HEK293 (cell line): ENCODE results near the gene COPE.

Experiments used
- CTCF ChIA-PET: fragments of 350-600 bp; formaldehyde crosslinking; extraction: SDS; loops from one replicate; lab custom pipeline; 2021; ENCODE audit warnings: antibody characterized with exemption; lab: Yijun Ruan, JAX
- POLR2A ChIA-PET: fragments of 300-600 bp; formaldehyde crosslinking; extraction: SDS; loops from one replicate; lab custom pipeline; 2020; ENCODE audit warnings: antibody characterized with exemption, inconsistent platforms; lab: Yijun Ruan, JAX
- H3K27ac ChIP-seq: fragments of 200-500 bp; sonication (Bioruptor generic); 2 replicates; pipeline ENCODE4 v1.5.1; 2014; ENCODE audit warnings: low read depth, low read length, control low read depth, inconsistent platforms; ENCODE audit errors: extremely low read depth
- H3K36me3 ChIP-seq, 2 experiments: fragments of 200-500 bp in 1 of 2; sonication (Bioruptor generic) in 1 of 2; 1 replicate in 1 of 2; 2 replicates in 1 of 2; pipeline ENCODE4 v1.5.1; 2014 to 2017; ENCODE audit warnings: inconsistent platforms in 2 of 2, low read length in 2 of 2; ENCODE audit not compliant: control insufficient read depth in 2 of 2, insufficient read depth in 1 of 2
- H3K4me1 ChIP-seq: fragments of 200-500 bp; sonication (Bioruptor generic); 2 replicates; pipeline ENCODE4 v1.5.1; 2014; ENCODE audit warnings: mild to moderate bottlenecking, low read length, inconsistent platforms; ENCODE audit not compliant: control insufficient read depth, insufficient read depth
- H3K4me3 ChIP-seq: 2 replicates; pipeline ENCODE4 v1.5.1; 2011; ENCODE audit warnings: low read depth, mild to moderate bottlenecking, control low read depth, low read length, moderate library complexity
- H3K9me3 ChIP-seq: fragments of 200-500 bp; sonication (Bioruptor generic); 2 replicates; pipeline ENCODE4 v1.5.1; 2014; ENCODE audit warnings: low read depth, low read length, inconsistent platforms; ENCODE audit not compliant: control insufficient read depth, insufficient read depth
- HOXA7 ChIP-seq: sonication (generic); formaldehyde crosslinking; IDR thresholded peaks from 2 replicates; pipeline ENCODE4 v1.8.1; 2022; ENCODE audit warnings: missing genetic modification reagents, borderline replicate concordance
- KLF7 ChIP-seq: fragments of 450-650 bp; formaldehyde crosslinking; IDR thresholded peaks from 2 replicates; pipeline ENCODE4 v1.5.1; 2016; ENCODE audit warnings: missing biosample characterization, missing genetic modification characterization, borderline replicate concordance
- KLF8 ChIP-seq: fragments of 450-650 bp; formaldehyde crosslinking; IDR thresholded peaks from 2 replicates; pipeline ENCODE4 v1.5.1; 2016; ENCODE audit warnings: missing biosample characterization, missing genetic modification characterization
- TCF7L2 ChIP-seq: IDR thresholded peaks from 2 replicates; pipeline ENCODE4 v1.6.1; 2011; ENCODE audit warnings: low read depth, mild to moderate bottlenecking, inconsistent platforms, low read length, moderate library complexity, borderline replicate concordance
- ZNF10 ChIP-seq: fragments of 450-650 bp; formaldehyde crosslinking; IDR thresholded peaks from 2 replicates; pipeline ENCODE4 v1.5.1; 2017; ENCODE audit warnings: missing biosample characterization, missing genetic modification characterization
- ZNF112 ChIP-seq: fragments of 450-650 bp; formaldehyde crosslinking; IDR thresholded peaks from 2 replicates; pipeline ENCODE4 v1.5.0; 2017; ENCODE audit warnings: missing biosample characterization, missing genetic modification characterization
- ZNF138 ChIP-seq: fragments of 450-650 bp; formaldehyde crosslinking; IDR thresholded peaks from 2 replicates; pipeline ENCODE4 v1.5.1; 2016; ENCODE audit warnings: missing biosample characterization, missing genetic modification characterization, borderline replicate concordance
- ZNF202 ChIP-seq: fragments of 450-650 bp; formaldehyde crosslinking; IDR thresholded peaks from 2 replicates; pipeline ENCODE4 v1.5.1; 2016; ENCODE audit warnings: missing biosample characterization, missing genetic modification characterization, borderline replicate concordance
- ZNF248 ChIP-seq: fragments of 450-650 bp; formaldehyde crosslinking; IDR thresholded peaks from 2 replicates; pipeline ENCODE4 v1.5.1; 2017; ENCODE audit warnings: missing biosample characterization, missing genetic modification characterization
- ZNF341 ChIP-seq: fragments of 450-650 bp; formaldehyde crosslinking; IDR thresholded peaks from 2 replicates; pipeline ENCODE4; 2016; ENCODE audit warnings: low read depth, missing biosample characterization, missing genetic modification characterization
- ZNF350 ChIP-seq: fragments of 450-650 bp; formaldehyde crosslinking; IDR thresholded peaks from 2 replicates; pipeline ENCODE4 v1.5.0; 2017; ENCODE audit warnings: missing biosample characterization, mild to moderate bottlenecking, missing genetic modification characterization
- ZNF530 ChIP-seq: fragments of 450-650 bp; formaldehyde crosslinking; IDR thresholded peaks from 2 replicates; pipeline ENCODE4 v1.5.1; 2016; ENCODE audit warnings: low read depth, missing biosample characterization, missing genetic modification characterization
- ZNF580 ChIP-seq: fragments of 450-650 bp; formaldehyde crosslinking; IDR thresholded peaks from 2 replicates; pipeline ENCODE4 v1.5.1; 2016; ENCODE audit warnings: missing biosample characterization, missing genetic modification characterization
- ZNF639 ChIP-seq: fragments of 450-650 bp; formaldehyde crosslinking; IDR thresholded peaks from 2 replicates; pipeline ENCODE4 v1.5.1; 2016; ENCODE audit warnings: missing biosample characterization, missing genetic modification characterization
- ZNF660 ChIP-seq: fragments of 450-650 bp; IDR thresholded peaks from 2 replicates; pipeline ENCODE4 v1.5.1; 2018; ENCODE audit warnings: missing biosample characterization, mild to moderate bottlenecking, missing genetic modification characterization
- ZNF785 ChIP-seq: fragments of 450-650 bp; formaldehyde crosslinking; IDR thresholded peaks from 2 replicates; pipeline ENCODE4 v1.5.1; 2016; ENCODE audit warnings: missing biosample characterization, missing genetic modification characterization
- ZNF792 ChIP-seq: fragments of 450-650 bp; formaldehyde crosslinking; IDR thresholded peaks from 2 replicates; pipeline ENCODE4 v1.5.1; 2016; ENCODE audit warnings: missing biosample characterization, missing genetic modification characterization
- TF ChIP-seq, protein P1 (sequence below): fragments of 450-650 bp; formaldehyde crosslinking; IDR thresholded peaks from 2 replicates; pipeline ENCODE4 v1.5.1; 2016; ENCODE audit warnings: missing biosample characterization, missing genetic modification characterization
- TF ChIP-seq, protein P2 (sequence below): fragments of 450-650 bp; formaldehyde crosslinking; IDR thresholded peaks from 2 replicates; pipeline ENCODE4 v1.5.1; 2016; ENCODE audit warnings: missing biosample characterization, missing genetic modification characterization, low read depth

Gene COPE

GRCh38 chr19:18867199-18867598, 52.0 kb downstream of the COPE start:
- Histone ChIP-seq H3K27ac (no peak overlapping the region), H3K4me3 (no peak overlapping the region), H3K4me1 (peaks cover 5% of the 10 kb centered on the region), H3K9me3 (no peaks in the 10 kb centered on the region), H3K36me3 (peaks cover 14 to 63% of the 10 kb centered on the region in 2 experiments; a peak in 2 of 3 replicates)
- TF ChIP-seq HOXA7 (CRISPR knock-in tag) (no peak), ZNF639 (no peak)
- CTCF ChIA-PET, result interaction anchor here (0.6 to 3.7 kb wide), 17 partner anchors 9 to 673 kb away, joined by 3 to 32 read pairs (median 4); partner anchors contain the start of gene UPF1
- POLR2A ChIA-PET, result interaction anchor here (0.7 kb wide), 1 partner anchor 11 kb away, joined by 3 read pairs; no protein-coding TSS in a partner anchor

DNA sequence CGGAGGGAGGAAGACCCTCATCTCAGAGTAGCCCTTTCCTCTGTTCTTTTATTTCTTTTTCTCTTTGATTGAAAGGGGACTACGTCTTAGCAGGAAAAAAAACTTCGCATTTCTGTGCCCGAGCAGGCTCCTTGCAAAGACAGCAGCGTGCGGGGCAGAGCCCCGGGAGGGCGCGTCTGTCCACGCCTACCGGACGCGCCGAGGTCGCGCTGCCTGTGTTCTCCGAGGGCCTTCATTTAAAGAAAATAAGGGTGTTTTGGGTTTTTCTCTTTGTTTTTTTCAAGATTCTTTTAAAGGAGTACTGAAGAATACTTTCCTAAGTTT, 52.4 kb downstream of the COPE start:
- no peaks in the 10 kb centered on the region for H3K9me3 ChIP-seq
- H3K36me3 ChIP-seq, result peaks cover 18 to 68% of the 10 kb centered on the region in 2 experiments; a peak in 2 of 3 replicates
- ChIA-PET POLR2A (interaction anchor here (0.5 to 0.7 kb wide), 2 partner anchors 11 to 25 kb away, joined by 3 to 5 read pairs; no protein-coding TSS in a partner anchor), CTCF (interaction anchor here (0.6 to 3.8 kb wide), 25 partner anchors 8 to 673 kb away, joined by 3 to 32 read pairs (median 4); partner anchors contain the start of gene UPF1)
- TF ChIP-seq, protein P1, sequence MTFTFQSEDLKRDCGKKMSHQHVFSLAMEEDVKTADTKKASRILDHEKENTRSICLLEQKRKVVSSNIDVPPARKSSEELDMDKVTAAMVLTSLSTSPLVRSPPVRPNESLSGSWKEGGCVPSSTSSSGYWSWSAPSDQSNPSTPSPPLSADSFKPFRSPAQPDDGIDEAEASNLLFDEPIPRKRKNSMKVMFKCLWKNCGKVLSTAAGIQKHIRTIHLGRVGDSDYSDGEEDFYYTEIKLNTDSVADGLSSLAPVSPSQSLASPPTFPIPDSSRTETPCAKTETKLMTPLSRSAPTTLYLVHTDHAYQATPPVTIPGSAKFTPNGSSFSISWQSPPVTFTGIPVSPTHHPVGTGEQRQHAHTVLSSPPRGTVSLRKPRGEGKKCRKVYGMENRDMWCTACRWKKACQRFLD (tag by site-specific recombination), result no peak
- TF ChIP-seq ZNF785 (no peak), ZNF350 (no peak), KLF7 (tag by site-specific recombination) (no peak), ZNF248 (no peak), ZNF580 (tag by site-specific recombination) (no peak), ZNF341 (0 out of 2 replicates have a peak, but pooled peaks have one; percentile 36), ZNF112 (tag by site-specific recombination) (no peak), ZNF138 (no peak), ZNF660 (no peak), ZNF10 (tag by site-specific recombination) (no peak), KLF8 (0 out of 2 replicates have a peak, but pooled peaks have one; percentile 5), ZNF530 (tag by site-specific recombination) (no peak), TCF7L2 (no peak), ZNF792 (tag by site-specific recombination) (no peak), ZNF202 (tag by site-specific recombination) (no peak)
- TF ChIP-seq, protein P2, sequence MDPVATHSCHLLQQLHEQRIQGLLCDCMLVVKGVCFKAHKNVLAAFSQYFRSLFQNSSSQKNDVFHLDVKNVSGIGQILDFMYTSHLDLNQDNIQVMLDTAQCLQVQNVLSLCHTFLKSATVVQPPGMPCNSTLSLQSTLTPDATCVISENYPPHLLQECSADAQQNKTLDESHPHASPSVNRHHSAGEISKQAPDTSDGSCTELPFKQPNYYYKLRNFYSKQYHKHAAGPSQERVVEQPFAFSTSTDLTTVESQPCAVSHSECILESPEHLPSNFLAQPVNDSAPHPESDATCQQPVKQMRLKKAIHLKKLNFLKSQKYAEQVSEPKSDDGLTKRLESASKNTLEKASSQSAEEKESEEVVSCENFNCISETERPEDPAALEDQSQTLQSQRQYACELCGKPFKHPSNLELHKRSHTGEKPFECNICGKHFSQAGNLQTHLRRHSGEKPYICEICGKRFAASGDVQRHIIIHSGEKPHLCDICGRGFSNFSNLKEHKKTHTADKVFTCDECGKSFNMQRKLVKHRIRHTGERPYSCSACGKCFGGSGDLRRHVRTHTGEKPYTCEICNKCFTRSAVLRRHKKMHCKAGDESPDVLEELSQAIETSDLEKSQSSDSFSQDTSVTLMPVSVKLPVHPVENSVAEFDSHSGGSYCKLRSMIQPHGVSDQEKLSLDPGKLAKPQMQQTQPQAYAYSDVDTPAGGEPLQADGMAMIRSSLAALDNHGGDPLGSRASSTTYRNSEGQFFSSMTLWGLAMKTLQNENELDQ (tag by site-specific recombination), result no peak
- peaks cover 4% of the 10 kb centered on the region for H3K4me1 ChIP-seq
- H3K27ac ChIP-seq, result no peak overlapping the region
- no peak overlapping the region for H3K4me3 ChIP-seq
